HG03342 (cell line): ENCODE results near the gene NFATC4.
A peak's percentile ranks its signal among the peaks of the same experiment; 100 is the strongest.
"Not testable (repeated sequence)": the region's sequence is repeated elsewhere in the genome, so short reads cannot be mapped to it uniquely, and the experiment has no call there.

Source experiments
- ATAC-seq: cut with Tn5 transposase; IDR thresholded peaks from one replicate; pipeline ENCODE4 v1.9.1; 2021; ENCODE audit warnings: mild to moderate bottlenecking, moderate library complexity; ENCODE audit not compliant: unreplicated experiment

Gene NFATC4

GRCh38 chr14:24366721-24367513 lies 1.1 kb upstream of the NFATC4 start:
- peak; percentile 57 for ATAC-seq

GRCh38 chr14:24368212-24368561 lies 203 bp downstream of the NFATC4 start:
- ATAC-seq = no peak

GRCh38 chr14:24368562-24369252 lies 723 bp downstream of the NFATC4 start:
- ATAC-seq = no peak

- ATAC-seq = no peak
These were observed 1.5 kb downstream of the NFATC4 start for GRCh38 chr14:24369463-24369862.

- ATAC-seq = no peak
These were observed 2.1 kb downstream of the NFATC4 start for GRCh38 chr14:24369907-24370687.

GRCh38 chr14:24370748-24371147 lies 2.8 kb downstream of the NFATC4 start:
- ATAC-seq = no peak

- not testable (repeated sequence) for ATAC-seq
These were observed 3.6 kb downstream of the NFATC4 start for GRCh38 chr14:24371605-24372004.

- no peak for ATAC-seq
These were observed 4.9 kb downstream of the NFATC4 start for GRCh38 chr14:24372701-24373416.

GRCh38 chr14:24376448-24377070 lies 8.6 kb downstream of the NFATC4 start:
- ATAC-seq = no peak

- ATAC-seq = no peak
These were observed 9.1 kb downstream of the NFATC4 start for GRCh38 chr14:24377126-24377525.

- ATAC-seq = no peak
These were observed 9.7 kb downstream of the NFATC4 start for GRCh38 chr14:24377657-24378056.

- no peak for ATAC-seq
These were observed 10.3 kb downstream of the NFATC4 start for GRCh38 chr14:24378327-24378726.

GRCh38 chr14:24378981-24379906 lies 11.3 kb downstream of the NFATC4 start:
- no peak for ATAC-seq

- ATAC-seq = no peak
These were observed 12.1 kb downstream of the NFATC4 start for GRCh38 chr14:24379907-24380730.

- no peak for ATAC-seq
These were observed 13.5 kb downstream of the NFATC4 start for GRCh38 chr14:24381363-24382063.

- ATAC-seq = no peak
These were observed 14.0 kb downstream of the NFATC4 start for GRCh38 chr14:24382064-24382371.

- ATAC-seq = no peak
These were observed 16.2 kb downstream of the NFATC4 start for GRCh38 chr14:24384169-24384568.

- no peak for ATAC-seq
These were observed 17.5 kb downstream of the NFATC4 start for GRCh38 chr14:24385524-24385923.
